Activated CD4-positive, alpha-beta T cell treated with anti-CD3 and anti-CD28 coated beads, Interleukin-2, amount 50 U/mL, for 4 hours (primary cell): ENCODE results near the gene MYO15B.

ENCODE experiments used
- DNase-seq, 2 experiments: peaks; one replicate each; pipeline ENCODE4 v3.0.0-alpha.2; 2020

Gene MYO15B

GRCh38 chr17:75558666-75559530 lies 28.7 kb upstream of the MYO15B start:
- no peak for DNase-seq

GRCh38 chr17:75559958-75560533 lies 27.6 kb upstream of the MYO15B start:
- DNase-seq = no peak

DNA sequence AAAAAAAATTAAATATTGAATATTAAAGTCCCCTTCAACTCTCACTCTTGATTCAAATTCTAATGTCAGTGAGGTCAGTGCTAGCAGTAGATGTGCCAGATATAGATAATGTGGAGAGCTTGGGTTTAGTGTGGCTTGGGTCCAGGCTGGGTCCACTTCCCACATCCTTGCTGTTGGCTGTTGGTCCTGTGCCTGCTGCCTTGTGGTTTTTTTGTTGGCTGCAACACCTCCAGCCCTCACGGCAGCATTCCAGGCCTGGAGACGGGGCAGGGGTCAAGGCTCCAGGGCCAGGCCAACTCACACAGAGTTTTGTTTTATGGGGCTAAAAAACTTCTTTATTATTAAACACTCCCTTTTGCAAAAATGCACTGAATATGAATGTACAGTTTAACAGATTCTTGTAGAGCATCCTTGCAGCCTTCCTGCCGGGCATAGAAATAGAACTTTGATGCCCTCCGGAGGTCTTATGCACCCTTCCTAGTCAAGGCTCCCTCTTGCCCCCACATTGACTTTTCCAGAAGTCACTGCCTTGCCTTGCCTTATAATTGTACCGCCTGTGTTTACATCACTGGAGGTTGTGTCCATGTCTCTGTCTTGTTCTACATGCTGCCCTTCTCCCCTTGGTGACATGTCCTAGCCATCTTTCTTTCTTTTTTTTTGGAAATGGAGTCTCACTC lies 25.5 kb upstream of the MYO15B start:
- no peak for DNase-seq

DNA sequence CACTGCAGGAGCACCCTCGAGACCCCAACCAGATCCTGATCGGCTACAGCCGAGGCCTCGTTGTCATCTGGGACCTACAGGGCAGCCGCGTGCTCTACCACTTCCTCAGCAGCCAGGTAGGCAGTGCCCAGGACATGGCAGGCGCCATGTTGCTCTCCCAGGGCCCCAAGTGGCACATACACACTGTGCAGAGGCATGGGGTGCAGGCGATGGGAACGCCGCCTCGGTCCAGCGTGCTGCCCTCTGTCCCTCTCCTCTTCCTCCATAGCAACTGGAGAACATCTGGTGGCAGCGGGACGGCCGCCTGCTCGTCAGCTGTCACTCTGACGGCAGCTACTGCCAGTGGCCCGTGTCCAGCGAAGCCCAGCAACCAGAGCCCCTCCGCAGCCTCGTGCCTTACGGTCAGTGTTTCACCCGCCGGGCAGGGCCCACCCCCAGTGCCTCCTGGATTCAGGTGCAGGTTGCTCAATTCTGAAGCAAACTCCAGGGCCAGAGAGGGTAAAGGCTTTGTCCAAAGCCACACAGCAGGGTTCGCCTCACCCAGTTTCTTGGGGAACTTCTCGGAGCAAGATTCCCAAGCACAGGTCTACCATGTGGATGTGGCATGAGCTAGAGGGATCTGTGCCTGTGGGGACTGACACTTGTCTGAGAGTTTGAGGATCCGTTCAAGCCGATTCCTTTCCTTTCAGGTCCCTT lies 24.4 kb upstream of the MYO15B start:
- DNase-seq = no peak

DNA sequence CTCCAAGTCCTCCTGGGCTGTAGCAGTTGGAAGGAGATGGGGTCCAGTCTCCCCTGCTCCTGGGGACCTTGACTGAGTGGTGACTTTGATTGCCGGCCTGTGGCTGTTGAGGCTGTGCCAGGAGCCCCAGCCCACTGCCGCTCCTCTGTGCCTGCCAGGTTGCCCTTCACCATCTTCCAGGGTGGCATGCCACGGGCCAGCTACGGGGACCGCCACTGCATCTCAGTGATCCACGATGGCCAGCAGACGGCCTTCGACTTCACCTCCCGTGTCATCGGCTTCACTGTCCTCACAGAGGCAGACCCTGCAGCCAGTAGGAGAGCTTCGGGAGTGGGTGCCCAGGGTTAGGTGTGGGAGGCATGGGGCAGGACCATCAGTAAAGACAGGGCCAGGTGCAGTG lies 23.4 kb upstream of the MYO15B start:
- no peak for DNase-seq

DNA sequence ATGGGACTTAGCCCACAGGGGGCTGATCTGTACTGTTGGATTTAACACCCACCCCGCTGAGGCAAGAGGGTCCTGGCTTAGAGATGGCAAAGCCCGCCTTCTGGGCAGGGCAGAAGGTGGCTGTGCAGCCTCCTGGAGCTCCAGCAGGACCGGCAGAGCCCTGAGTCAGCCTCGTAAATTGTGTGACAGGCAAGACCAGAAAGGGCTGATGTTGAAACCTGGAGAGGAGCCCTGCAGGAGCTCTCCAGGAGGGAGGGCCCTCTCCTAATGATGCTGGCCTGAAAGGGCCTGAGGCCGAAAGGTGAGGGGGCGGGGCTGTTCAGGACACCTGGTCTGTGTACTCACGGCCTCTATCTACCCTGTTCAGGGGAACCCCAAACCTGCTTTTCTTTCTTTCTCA lies 22.5 kb upstream of the MYO15B start:
- no peak for DNase-seq

- DNase-seq = no peak
Measured at GRCh38 chr17:75565618-75566017, 22.0 kb upstream of the MYO15B start.

GRCh38 chr17:75566416-75566815 lies 21.2 kb upstream of the MYO15B start:
- DNase-seq = no peak

DNA sequence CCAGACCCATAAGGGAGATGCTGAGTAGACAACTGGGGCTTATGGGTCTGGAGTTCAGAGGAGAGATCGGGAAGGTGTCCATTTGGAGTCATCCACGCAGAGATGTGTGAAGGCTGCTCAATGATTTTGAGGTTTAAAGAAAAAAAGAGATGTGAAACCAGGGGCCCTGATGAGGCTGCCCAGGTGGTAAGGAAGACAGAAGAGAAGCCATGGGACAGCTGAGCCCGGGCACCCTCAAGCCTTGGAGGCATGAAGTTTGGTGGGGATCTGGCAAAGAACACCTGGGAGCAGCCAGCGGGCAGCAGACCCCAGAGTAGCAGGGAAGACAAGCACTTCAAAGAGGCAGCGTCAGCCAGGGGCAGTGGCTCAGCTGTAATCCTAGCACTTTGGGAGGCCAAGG lies 20.8 kb upstream of the MYO15B start:
- no peak for DNase-seq

DNA sequence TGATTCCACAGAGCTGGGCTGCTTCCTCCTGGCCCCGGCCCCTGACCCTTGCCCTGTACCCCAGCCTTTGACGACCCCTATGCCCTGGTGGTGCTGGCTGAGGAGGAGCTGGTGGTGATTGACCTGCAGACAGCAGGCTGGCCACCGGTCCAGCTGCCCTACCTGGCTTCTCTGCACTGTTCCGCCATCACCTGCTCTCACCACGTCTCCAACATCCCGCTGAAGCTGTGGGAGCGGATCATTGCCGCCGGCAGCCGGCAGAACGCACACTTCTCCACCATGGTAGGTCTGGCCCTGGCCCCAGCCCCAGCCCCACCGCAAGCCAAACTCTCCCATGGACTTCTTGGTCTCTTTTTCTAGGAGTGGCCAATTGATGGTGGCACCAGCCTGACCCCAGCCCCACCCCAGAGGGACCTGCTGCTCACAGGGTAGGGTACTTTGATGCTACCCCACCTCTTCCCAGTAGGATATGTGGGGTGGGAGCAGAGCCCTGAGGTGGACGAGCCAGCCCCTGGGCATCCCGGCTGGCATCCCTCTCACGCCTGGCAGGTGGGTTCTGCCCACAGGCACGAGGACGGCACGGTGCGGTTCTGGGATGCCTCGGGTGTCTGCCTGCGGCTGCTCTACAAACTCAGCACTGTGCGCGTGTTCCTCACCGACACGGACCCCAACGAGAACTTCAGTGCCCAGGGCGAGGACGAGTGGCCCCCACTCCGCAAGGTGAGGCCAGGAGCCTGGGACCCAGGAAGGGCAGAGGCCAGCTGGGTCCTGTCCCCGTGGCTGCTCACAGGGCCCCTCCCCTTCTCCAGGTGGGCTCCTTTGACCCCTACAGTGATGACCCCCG lies 19.0 kb upstream of the MYO15B start:
- no peak for DNase-seq

DNA sequence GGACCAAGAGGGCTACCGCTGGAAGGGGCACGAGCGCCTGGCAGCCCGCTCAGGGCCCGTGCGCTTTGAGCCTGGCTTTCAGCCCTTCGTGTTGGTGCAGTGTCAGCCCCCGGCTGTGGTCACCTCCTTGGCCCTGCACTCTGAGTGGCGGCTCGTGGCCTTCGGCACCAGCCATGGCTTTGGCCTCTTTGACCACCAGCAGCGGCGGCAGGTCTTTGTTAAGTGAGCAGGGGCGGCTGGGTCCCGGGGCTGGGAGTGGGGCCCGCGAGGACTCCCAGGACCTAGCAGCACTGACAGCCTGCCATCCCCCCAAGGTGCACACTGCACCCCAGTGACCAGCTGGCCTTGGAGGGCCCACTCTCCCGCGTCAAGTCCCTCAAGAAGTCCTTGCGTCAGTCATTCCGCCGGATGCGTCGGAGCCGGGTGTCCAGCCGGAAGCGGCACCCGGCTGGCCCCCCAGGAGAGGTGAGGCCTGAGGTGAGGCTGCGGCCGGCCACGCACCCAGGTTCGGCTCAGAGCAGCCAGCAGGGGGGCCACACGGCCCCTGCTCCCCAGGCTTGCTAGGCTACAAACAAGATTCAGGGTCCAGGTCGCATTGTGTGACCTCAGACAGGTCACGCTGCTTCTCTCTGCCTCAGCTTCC lies 17.4 kb upstream of the MYO15B start:
- no peak for DNase-seq

GRCh38 chr17:75570772-75571171 lies 16.8 kb upstream of the MYO15B start:
- no peak for DNase-seq

GRCh38 chr17:75571197-75571884 lies 16.3 kb upstream of the MYO15B start:
- no peak for DNase-seq

- DNase-seq = no peak
Measured at GRCh38 chr17:75571885-75572215, 15.8 kb upstream of the MYO15B start.

DNA sequence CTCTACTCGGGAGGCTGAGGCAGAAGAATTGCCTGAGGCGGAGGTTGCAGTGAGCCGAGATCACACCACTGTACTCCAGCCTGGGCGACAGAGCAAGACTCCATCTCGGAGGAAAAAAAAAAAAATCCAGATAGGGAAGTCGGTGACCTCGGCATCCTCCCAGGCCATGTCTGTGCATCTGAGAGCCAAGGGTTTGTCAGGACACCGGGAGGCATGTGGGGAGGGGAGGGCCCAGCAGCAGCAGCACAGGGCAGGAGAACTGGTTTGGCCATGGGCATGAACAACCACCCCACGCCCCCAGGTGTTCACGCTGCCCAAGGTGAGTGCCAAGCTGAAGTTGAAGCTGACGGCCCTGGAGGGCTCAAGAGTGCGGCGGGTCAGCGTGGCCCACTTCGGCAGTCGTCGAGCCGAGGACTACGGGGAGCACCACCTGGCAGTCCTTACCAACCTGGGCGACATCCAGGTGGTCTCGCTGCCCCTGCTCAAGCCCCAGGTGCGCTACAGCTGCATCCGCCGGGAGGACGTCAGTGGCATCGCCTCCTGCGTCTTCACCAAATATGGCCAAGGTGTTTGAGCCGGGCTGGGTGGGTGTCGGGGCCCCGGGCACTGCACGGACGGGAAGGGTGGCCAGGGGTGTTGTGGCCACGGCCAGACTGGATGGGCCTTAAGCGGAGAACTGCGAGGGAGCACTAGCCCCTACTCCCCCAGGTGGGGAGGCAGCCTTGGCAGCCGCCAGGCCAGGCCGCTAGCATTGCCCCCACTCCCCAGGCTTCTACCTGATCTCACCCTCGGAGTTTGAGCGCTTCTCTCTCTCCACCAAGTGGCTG lies 14.7 kb upstream of the MYO15B start:
- no peak for DNase-seq

GRCh38 chr17:75573540-75573957 lies 14.1 kb upstream of the MYO15B start:
- DNase-seq = no peak

GRCh38 chr17:75573994-75574393 lies 13.6 kb upstream of the MYO15B start:
- DNase-seq = no peak

- no peak for DNase-seq
Measured at GRCh38 chr17:75574404-75575036, 13.1 kb upstream of the MYO15B start.

DNA sequence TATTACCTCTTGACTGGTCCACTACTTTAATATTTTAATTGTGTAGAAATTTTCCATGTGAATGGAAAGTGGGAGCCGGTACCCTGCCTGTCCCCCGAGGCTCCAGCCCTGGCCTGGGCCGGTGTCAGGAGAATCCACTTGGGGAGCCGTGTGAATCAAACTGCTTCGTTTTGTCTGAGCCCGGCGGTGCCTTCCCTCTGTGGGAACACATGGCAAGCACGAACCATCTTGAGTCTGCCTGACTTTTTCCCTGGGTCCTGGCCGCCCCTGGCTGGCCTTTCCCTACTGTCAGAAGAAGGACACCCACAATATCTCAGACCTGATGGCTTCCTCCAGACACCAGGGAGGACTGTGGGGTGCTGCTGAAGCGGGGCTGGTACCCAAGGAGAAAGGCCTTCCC lies 12.4 kb upstream of the MYO15B start:
- no peak for DNase-seq

DNA sequence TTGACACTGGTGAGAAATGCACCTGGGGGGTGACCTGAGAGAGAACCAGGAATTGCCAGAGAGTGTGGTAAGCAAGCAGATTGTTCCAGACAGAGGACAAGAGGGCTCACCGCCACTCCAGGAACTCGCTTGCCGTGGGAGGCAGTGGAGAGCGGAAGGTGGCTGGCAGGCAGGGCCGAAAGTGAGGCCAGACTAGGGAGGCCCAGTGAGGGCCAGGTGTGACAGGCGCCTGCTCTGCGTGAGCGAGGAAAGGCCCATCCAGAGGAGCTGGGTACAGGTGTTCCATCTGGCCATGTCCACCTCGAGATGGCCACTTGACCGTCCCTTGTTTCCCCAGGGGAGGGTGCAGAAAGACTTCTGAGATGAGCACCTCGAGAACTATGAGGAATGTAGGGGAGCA lies 11.9 kb upstream of the MYO15B start:
- no peak for DNase-seq
